ENCODE measurements around the gene HIPK3. TPM values are rescaled to one million over a fixed set of nuclear protein-coding genes. Genes with fewer than 3 reads are reported as not detected.

HIPK3 gene
- total and polyA plus RNA-seq, 7 experiments from 2014 or later = 24.0 to 92.5 (median 55.0) TPM

DNA sequence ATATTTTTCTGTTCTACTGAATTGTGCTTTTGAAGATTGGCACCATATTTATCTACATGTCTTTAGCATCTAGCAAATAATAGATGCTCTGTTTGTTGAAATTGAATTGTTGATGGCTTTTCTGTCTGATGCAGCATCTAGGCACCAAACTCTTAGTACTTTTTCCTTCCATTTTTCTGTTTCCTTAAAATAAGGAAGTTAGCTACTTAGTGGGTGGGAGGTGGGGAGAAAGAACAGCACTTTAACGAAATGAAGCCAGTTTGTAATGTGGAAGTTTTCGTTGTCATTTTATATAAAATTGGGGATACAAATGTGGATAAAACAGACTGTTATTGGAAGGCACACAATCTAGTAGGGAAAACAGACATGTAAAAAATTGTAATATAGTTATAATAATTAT is 76.6 kb downstream of the HIPK3 start:
- Mint-ChIP-seq H3K4me3 (no peak overlapping the region), H3K36me3 (peaks cover 0 to 4% (median 0%) of the 10 kb centered on the region in 5 donors), H3K4me1 (peaks cover 2 to 17% (median 9%) of the 10 kb centered on the region in 7 donors), H3K9me3 (no peaks in the 10 kb centered on the region), H3K27ac (no peak overlapping the region), H3K27me3 (no peaks in the 10 kb centered on the region)
- POLR2A ChIA-PET = interaction anchor here (1.0 kb wide), 1 partner anchor 174 kb away, joined by 3 read pairs; no protein-coding TSS in a partner anchor
- Histone ChIP-seq H3K27ac (ENCODE audit: low read depth, low read length) (no peak overlapping the region), H3K27me3 (ENCODE audit: control insufficient read depth in 2 of 2, insufficient read depth in 2 of 2, low read length in 2 of 2) (no peaks in the 10 kb centered on the region), H3K36me3 (ENCODE audit: control insufficient read depth in 2 of 3, insufficient read depth in 3 of 3, low read length in 3 of 3) (no peaks in the 10 kb centered on the region), H3K9me3 (ENCODE audit: control insufficient read depth in 2 of 3, low read length in 3 of 3) (no peaks in the 10 kb centered on the region), H3K4me3 (ENCODE audit: low read length) (no peak overlapping the region), H3K4me1 (ENCODE audit: control insufficient read depth in 2 of 2, insufficient read depth in 2 of 2, low read length in 2 of 2) (no peaks in the 10 kb centered on the region)
- DNase-seq (no peak), ATAC-seq (no peak)
- intact Hi-C loops (cut with micrococcal nuclease) = no loop called here
- CTCF ChIA-PET = interaction anchor here (1.1 kb wide), 1 partner anchor 172 kb away, joined by 6 read pairs; no protein-coding TSS in a partner anchor

GRCh38 chr11:33334627-33335026 is 77.4 kb downstream of the HIPK3 start:
- Mint-ChIP-seq H3K4me3 (no peak overlapping the region), H3K4me1 (peaks cover 2 to 15% (median 7%) of the 10 kb centered on the region in 7 donors), H3K27me3 (no peaks in the 10 kb centered on the region), H3K36me3 (peaks cover 0 to 8% (median 5%) of the 10 kb centered on the region in 5 donors), H3K9me3 (no peaks in the 10 kb centered on the region), H3K27ac (no peak overlapping the region)
- no peaks in the 10 kb centered on the region for H3K4me1 ChIP-seq (ENCODE audit: control insufficient read depth in 2 of 2, insufficient read depth in 2 of 2, low read length in 2 of 2)
- DNase-seq (no peak), ATAC-seq (no peak)
- H3K4me3 ChIP-seq (ENCODE audit: low read length) = no peak overlapping the region
- ChIA-PET CTCF (no interaction called here), POLR2A (interaction anchor here (1.0 kb wide), 1 partner anchor 174 kb away, joined by 3 read pairs; no protein-coding TSS in a partner anchor)
- no peak overlapping the region for H3K27ac ChIP-seq (ENCODE audit: low read depth, low read length)
- intact Hi-C loops (cut with micrococcal nuclease) = no loop called here
- H3K27me3 ChIP-seq (ENCODE audit: control insufficient read depth in 2 of 2, insufficient read depth in 2 of 2, low read length in 2 of 2) = no peaks in the 10 kb centered on the region
- H3K36me3 ChIP-seq (ENCODE audit: control insufficient read depth in 2 of 3, insufficient read depth in 3 of 3, low read length in 3 of 3) = peaks cover 0 to 7% (median 6%) of the 10 kb centered on the region in 3 experiments
- H3K9me3 ChIP-seq (ENCODE audit: control insufficient read depth in 2 of 3, low read length in 3 of 3) = no peaks in the 10 kb centered on the region

DNA sequence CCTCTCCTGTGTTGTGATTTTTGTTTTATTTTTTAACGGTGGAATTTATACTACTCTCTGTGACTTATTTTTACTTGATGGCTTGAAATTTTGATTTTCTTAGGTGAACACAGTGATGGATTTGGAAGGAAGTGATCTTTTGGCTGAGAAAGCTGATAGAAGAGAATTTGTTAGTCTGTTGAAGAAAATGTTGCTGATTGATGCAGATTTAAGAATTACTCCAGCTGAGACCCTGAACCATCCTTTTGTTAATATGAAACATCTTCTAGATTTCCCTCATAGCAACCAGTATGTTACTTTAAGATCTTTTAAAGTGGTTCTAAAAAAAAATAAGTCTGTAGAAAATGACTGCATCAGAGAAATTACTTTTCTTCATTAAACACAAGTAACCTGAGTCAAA is 82.1 kb downstream of the HIPK3 start:
- H3K27ac Mint-ChIP-seq = peak overlapping the region in 1 of 9 donors; percentile 6
- DNase-seq = no peak

GRCh38 chr11:33344611-33345010 is 87.4 kb downstream of the HIPK3 start:
- DNase-seq (no peak), ATAC-seq (no peak)
- Histone ChIP-seq H3K27me3 (ENCODE audit: control insufficient read depth in 2 of 2, insufficient read depth in 2 of 2, low read length in 2 of 2) (no peaks in the 10 kb centered on the region), H3K4me3 (ENCODE audit: low read length) (no peak overlapping the region), H3K36me3 (ENCODE audit: control insufficient read depth in 2 of 3, insufficient read depth in 3 of 3, low read length in 3 of 3) (peaks cover 7 to 56% (median 13%) of the 10 kb centered on the region in 3 experiments), H3K9me3 (ENCODE audit: control insufficient read depth in 2 of 3, low read length in 3 of 3) (no peaks in the 10 kb centered on the region), H3K4me1 (ENCODE audit: control insufficient read depth in 2 of 2, insufficient read depth in 2 of 2, low read length in 2 of 2) (no peaks in the 10 kb centered on the region), H3K27ac (ENCODE audit: low read depth, low read length) (no peak overlapping the region)
- Mint-ChIP-seq H3K4me3 (no peak overlapping the region), H3K27me3 (no peaks in the 10 kb centered on the region), H3K9me3 (no peaks in the 10 kb centered on the region), H3K27ac (no peak overlapping the region), H3K36me3 (peaks cover 0 to 35% (median 14%) of the 10 kb centered on the region in 5 donors), H3K4me1 (no peaks in the 10 kb centered on the region)
- ChIA-PET POLR2A (no interaction called here), CTCF (no interaction called here)
- intact Hi-C loops (cut with micrococcal nuclease) = no loop called here

More for the DNA sequence above, 82.1 kb downstream of the HIPK3 start:
- ChIA-PET CTCF (no interaction called here), POLR2A (no interaction called here)
- Mint-ChIP-seq H3K9me3 (no peaks in the 10 kb centered on the region), H3K4me1 (peaks cover 0 to 3% (median 0%) of the 10 kb centered on the region in 7 donors), H3K27me3 (no peaks in the 10 kb centered on the region), H3K36me3 (peaks cover 0 to 29% (median 11%) of the 10 kb centered on the region in 5 donors), H3K4me3 (no peak overlapping the region)
- H3K27ac ChIP-seq (ENCODE audit: low read depth, low read length) = no peak overlapping the region
- H3K36me3 ChIP-seq (ENCODE audit: control insufficient read depth in 2 of 3, insufficient read depth in 3 of 3, low read length in 3 of 3) = peaks cover 0 to 31% (median 10%) of the 10 kb centered on the region in 3 experiments
- intact Hi-C loops (cut with micrococcal nuclease) = no loop called here
- no peaks in the 10 kb centered on the region for H3K4me1 ChIP-seq (ENCODE audit: control insufficient read depth in 2 of 2, insufficient read depth in 2 of 2, low read length in 2 of 2)
- H3K27me3 ChIP-seq (ENCODE audit: control insufficient read depth in 2 of 2, insufficient read depth in 2 of 2, low read length in 2 of 2) = no peaks in the 10 kb centered on the region
- ATAC-seq = no peak
- H3K9me3 ChIP-seq (ENCODE audit: control insufficient read depth in 2 of 3, low read length in 3 of 3) = no peaks in the 10 kb centered on the region
- H3K4me3 ChIP-seq (ENCODE audit: low read length) = no peak overlapping the region

DNA sequence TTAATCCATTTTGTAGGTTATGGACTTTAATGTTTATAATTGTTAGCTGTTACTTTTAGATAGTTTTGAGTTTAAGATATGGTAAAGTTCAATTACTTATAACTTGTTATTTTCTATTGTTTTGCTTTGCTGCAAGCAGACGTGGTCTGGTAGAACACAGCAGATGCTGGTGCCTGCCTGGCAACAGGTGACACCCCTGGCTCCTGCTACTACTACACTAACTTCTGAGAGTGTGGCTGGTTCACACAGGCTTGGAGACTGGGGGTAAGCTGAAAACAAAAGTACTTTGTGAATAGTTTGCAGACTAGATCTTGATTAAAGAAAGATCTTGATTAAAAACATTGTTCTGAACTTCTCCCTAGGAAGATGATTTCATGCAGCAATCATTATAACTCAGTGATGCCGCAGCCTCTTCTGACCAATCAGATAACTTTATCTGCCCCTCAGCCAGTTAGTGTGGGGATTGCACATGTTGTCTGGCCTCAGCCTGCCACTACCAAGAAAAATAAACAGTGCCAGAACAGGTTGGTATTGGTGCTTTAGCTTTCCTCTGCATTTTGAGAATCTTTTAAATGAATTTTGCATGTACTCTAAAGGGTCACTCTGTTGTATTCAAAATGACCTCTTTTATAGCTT is 90.4 kb downstream of the HIPK3 start:
- Histone ChIP-seq H3K4me3 (ENCODE audit: low read length) (no peak overlapping the region), H3K9me3 (ENCODE audit: control insufficient read depth in 2 of 3, low read length in 3 of 3) (no peaks in the 10 kb centered on the region), H3K27ac (ENCODE audit: low read depth, low read length) (no peak overlapping the region), H3K4me1 (ENCODE audit: control insufficient read depth in 2 of 2, insufficient read depth in 2 of 2, low read length in 2 of 2) (no peaks in the 10 kb centered on the region), H3K36me3 (ENCODE audit: control insufficient read depth in 2 of 3, insufficient read depth in 3 of 3, low read length in 3 of 3) (peaks cover 7 to 60% (median 26%) of the 10 kb centered on the region in 3 experiments), H3K27me3 (ENCODE audit: control insufficient read depth in 2 of 2, insufficient read depth in 2 of 2, low read length in 2 of 2) (no peaks in the 10 kb centered on the region)
- H3K4me3 Mint-ChIP-seq = no peak overlapping the region
- H3K27me3 Mint-ChIP-seq = no peaks in the 10 kb centered on the region
- ATAC-seq (no peak), DNase-seq (no peak)
- intact Hi-C loops (cut with micrococcal nuclease) = no loop called here
- no peaks in the 10 kb centered on the region for H3K4me1 Mint-ChIP-seq
- H3K9me3 Mint-ChIP-seq = no peaks in the 10 kb centered on the region
- H3K27ac Mint-ChIP-seq = no peak overlapping the region
- ChIA-PET POLR2A (no interaction called here), CTCF (no interaction called here)
- H3K36me3 Mint-ChIP-seq = peaks cover 4 to 43% (median 19%) of the 10 kb centered on the region in 5 donors

DNA sequence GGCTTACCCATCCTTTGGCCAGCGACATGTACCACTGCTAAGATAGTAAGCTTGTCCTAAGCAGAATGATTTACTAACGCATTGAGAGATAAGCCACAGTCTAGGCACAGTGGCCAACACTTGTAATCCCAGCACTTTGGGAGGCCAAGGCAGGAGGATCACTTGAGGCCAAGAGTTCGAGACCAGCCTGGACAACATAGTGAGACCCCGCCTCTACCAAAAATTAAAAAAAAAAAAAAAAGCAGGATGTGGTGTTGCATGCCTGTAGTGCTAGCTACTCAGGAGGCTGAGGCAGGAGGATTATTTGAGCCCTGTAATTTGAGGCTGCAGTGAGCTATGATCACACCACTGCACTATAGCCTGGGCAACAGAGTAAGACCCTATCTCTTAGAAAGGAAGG is 93.1 kb downstream of the HIPK3 start:
- no peak overlapping the region for H3K27ac Mint-ChIP-seq
- ATAC-seq (no peak), DNase-seq (no peak)
- H3K36me3 Mint-ChIP-seq = peaks cover 10 to 45% (median 22%) of the 10 kb centered on the region in 5 donors
- no peaks in the 10 kb centered on the region for H3K27me3 Mint-ChIP-seq
- no peaks in the 10 kb centered on the region for H3K4me1 Mint-ChIP-seq
- POLR2A ChIA-PET = interaction anchor here (0.7 kb wide), 1 partner anchor 58 kb away, joined by 3 read pairs; no protein-coding TSS in a partner anchor
- H3K4me3 ChIP-seq (ENCODE audit: low read length) = no peak overlapping the region
- peaks cover 7 to 70% (median 26%) of the 10 kb centered on the region in 3 experiments for H3K36me3 ChIP-seq (ENCODE audit: control insufficient read depth in 2 of 3, insufficient read depth in 3 of 3, low read length in 3 of 3)
- no peak overlapping the region for H3K4me3 Mint-ChIP-seq
- CTCF ChIA-PET = no interaction called here
- intact Hi-C loops (cut with micrococcal nuclease) = no loop called here
- no peaks in the 10 kb centered on the region for H3K4me1 ChIP-seq (ENCODE audit: control insufficient read depth in 2 of 2, insufficient read depth in 2 of 2, low read length in 2 of 2)
- H3K9me3 ChIP-seq (ENCODE audit: control insufficient read depth in 2 of 3, low read length in 3 of 3) = no peaks in the 10 kb centered on the region
- no peak overlapping the region for H3K27ac ChIP-seq (ENCODE audit: low read depth, low read length)
- H3K27me3 ChIP-seq (ENCODE audit: control insufficient read depth in 2 of 2, insufficient read depth in 2 of 2, low read length in 2 of 2) = no peaks in the 10 kb centered on the region
- H3K9me3 Mint-ChIP-seq = no peaks in the 10 kb centered on the region
